GM12865 (cell line): ENCODE results near the gene ROS1.
A peak's percentile ranks its signal among the peaks of the same experiment; 100 is the strongest.
"Not testable (repeated sequence)": the region's sequence is repeated elsewhere in the genome, so short reads cannot be mapped to it uniquely, and the experiment has no call there.

Experiments
- DNase-seq: peaks from one replicate; pipeline ENCODE4 v3.0.0; 2010; ENCODE audit warnings: low read depth
- H3K4me3 ChIP-seq: 2 replicates; pipeline ENCODE4 v1.5.1; 2011; ENCODE audit warnings: mild to moderate bottlenecking, low read depth, low read length, control low read depth
- CTCF ChIP-seq: IDR thresholded peaks from 2 replicates; pipeline ENCODE4 v1.5.1; 2011; ENCODE audit warnings: low read length, control low read depth, low read depth, inconsistent platforms; ENCODE audit not compliant: insufficient read depth; ENCODE audit errors: missing control alignments

The ROS1 gene

GRCh38 chr6:117264692-117265409 lies 160.9 kb downstream of the ROS1 start:
- no peak overlapping the region for H3K4me3 ChIP-seq
- no peak for TF ChIP-seq CTCF
- DNase-seq: peak; percentile 44

GRCh38 chr6:117264369-117264691 lies 161.4 kb downstream of the ROS1 start:
- TF ChIP-seq CTCF: no peak
- DNase-seq: no peak
- no peak overlapping the region for H3K4me3 ChIP-seq

- no peak overlapping the region for H3K4me3 ChIP-seq
- DNase-seq: no peak
- no peak for TF ChIP-seq CTCF
These were observed 162.3 kb downstream of the ROS1 start for GRCh38 chr6:117263353-117263927.

- H3K4me3 ChIP-seq: no peak overlapping the region
- no peak for TF ChIP-seq CTCF
- DNase-seq: no peak
These were observed 162.9 kb downstream of the ROS1 start for GRCh38 chr6:117262799-117263198.

- DNase-seq: no peak
- TF ChIP-seq CTCF: no peak
- no peak overlapping the region for H3K4me3 ChIP-seq
These were observed 172.0 kb downstream of the ROS1 start for GRCh38 chr6:117253785-117254184.

- not testable (repeated sequence) for DNase-seq, H3K4me3 ChIP-seq
These were observed 180.8 kb downstream of the ROS1 start for GRCh38 chr6:117244979-117245378.

GRCh38 chr6:117244571-117244970 lies 181.2 kb downstream of the ROS1 start:
- not testable (repeated sequence) for H3K4me3 ChIP-seq, DNase-seq
